T-helper 22 cell (primary cell): ENCODE results near the gene AIMP1.
"Not testable (repeated sequence)": the region's sequence is repeated elsewhere in the genome, so short reads cannot be mapped to it uniquely, and the experiment has no call there.

Experiments used
- DNase-seq: peaks from one replicate; pipeline ENCODE4 v3.0.0-alpha.2; 2020; ENCODE audit warnings: low read depth

Gene AIMP1

GRCh38 chr4:106351016-106351415 is 34.7 kb downstream of the AIMP1 start:
- no peak for DNase-seq

DNA sequence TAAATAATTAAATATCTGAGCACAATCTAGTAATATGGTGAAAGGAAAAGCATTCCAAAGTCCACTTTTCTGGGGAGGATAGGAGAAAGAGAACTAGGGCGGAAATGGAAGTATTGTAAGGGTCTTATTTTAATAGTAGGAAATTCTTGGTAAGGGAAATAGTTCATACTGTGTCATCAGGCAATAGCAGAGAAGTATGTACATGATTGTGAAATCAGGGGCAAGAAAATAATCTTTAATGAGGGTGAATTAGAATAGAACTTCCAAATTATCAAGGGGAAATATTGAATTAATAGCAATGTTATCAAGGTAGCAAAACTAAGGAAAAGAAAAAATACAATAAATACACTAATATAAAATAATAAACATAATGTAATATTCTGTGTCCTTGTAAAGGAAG is 37.4 kb downstream of the AIMP1 start:
- no peak for DNase-seq

DNA sequence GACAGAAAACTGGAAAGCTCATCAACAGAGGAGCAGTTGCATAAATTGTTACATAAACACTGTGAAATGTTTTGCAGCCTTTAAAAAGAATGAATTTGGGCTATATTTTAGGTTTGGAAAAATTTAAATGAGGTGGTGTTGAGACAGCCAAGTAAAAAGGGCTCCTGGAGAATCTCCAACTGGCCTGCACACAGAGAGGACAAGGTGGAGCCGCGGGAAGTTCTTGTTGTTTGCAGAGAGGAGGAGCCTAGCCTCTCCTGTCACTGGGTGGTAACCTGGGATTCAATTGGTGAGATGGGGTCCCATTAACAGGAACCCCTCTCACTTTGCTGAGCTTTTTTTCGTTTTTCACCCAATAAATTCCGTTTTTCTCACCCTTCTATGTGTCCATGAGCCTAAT is 38.8 kb downstream of the AIMP1 start:
- no peak for DNase-seq

DNA sequence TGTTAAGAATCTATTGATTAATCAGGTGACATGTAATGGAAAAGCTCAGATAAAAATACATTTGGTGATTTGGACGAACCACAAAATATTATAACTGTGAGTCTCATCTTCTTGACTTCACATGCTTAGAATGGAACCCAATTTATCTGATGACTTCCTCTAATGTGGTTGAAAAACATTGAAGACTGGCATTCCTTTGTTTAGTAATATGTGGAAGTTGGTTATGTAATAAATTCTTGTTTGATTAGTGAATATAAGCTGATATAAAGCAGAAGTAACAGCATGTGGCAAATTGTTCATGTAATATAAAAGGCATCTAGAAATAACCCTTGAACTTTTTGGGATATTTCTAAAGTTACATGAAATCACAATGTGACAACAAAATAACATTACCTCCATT is 42.5 kb downstream of the AIMP1 start:
- DNase-seq = no peak

DNA sequence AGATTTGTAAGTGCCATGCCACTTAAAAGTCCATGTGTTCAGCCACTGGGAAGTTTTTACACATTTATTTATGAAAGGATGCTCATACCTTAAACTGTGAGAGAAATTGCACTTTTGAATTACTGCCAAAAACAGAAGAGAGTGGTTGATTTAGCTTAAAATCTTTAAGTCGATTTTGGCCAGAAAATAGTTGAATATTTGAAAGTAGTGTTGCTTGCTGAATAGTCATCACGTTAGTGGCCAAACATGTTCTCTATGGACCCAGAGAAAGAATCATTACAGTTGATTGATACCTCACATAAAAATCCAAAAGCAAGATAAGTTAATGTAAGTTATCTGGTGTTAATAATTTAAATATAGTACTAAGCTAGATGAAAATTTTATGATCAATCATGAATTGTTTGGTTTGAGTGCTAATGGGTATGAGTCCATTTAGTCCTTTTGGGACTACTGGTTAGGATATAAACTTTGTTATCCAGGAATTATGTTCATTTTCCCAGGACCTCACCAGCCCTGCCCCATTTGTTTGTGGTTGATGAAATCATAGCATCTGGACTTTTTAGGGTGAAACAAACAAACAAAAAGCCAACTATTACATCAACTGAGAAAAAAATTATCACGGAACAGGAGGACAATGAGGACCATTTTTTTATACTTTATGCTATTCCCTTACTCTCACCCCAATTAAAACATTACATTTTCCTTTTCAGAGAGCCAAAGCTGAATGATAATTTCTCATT is 45.9 kb downstream of the AIMP1 start:
- no peak for DNase-seq

GRCh38 chr4:106364282-106364681 is 47.9 kb downstream of the AIMP1 start:
- no peak for DNase-seq

DNA sequence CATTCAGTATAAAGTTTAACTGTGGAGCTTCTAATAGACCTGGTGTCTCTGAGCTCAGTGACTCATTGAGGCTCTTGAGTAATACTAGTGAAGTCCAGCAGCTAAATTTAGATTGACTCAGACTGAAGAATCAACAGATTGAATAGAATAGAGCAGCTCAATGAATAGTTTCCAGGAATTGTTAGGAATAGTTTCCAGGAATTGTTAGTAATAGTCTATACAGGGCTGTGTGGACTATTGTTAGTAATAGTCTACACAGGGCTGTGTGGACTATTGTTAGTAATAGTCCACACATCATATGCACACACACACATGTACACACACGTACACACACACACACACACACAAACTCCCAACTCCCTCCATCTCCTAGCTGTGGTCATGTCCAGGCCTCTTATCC is 49.3 kb downstream of the AIMP1 start:
- no peak for DNase-seq

DNA sequence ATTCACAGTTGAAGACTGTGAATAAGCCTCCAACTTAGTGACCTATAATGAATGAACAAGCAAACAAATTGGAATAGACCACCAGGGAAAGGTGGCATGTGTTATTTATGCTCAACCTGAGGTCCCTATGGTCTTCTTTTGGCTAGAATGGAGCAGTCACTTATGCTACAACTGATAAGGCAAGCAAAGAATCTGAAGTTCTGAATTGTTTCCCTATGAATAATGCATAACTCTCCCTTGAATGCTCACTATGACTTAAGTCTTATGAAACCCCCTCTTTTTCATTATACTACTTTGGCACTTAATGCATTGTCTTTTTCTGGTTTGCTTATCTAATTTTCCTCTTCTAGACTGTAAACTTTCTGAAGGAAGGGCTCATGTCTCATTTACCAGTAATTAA is 49.7 kb downstream of the AIMP1 start:
- no peak for DNase-seq

- no peak for DNase-seq
Measured at GRCh38 chr4:106367072-106367471, 50.7 kb downstream of the AIMP1 start.

GRCh38 chr4:106368678-106369077 is 52.3 kb downstream of the AIMP1 start, which contains the start of gene GIMD1:
Gene GIMD1, minus strand, starts transcription at chr4:106368778. Its CDS starts 1,343 bp downstream, at chr4:106367435.
- DNase-seq = no peak

- DNase-seq = no peak
Measured at GRCh38 chr4:106369456-106370060, 53.2 kb downstream of the AIMP1 start.

DNA sequence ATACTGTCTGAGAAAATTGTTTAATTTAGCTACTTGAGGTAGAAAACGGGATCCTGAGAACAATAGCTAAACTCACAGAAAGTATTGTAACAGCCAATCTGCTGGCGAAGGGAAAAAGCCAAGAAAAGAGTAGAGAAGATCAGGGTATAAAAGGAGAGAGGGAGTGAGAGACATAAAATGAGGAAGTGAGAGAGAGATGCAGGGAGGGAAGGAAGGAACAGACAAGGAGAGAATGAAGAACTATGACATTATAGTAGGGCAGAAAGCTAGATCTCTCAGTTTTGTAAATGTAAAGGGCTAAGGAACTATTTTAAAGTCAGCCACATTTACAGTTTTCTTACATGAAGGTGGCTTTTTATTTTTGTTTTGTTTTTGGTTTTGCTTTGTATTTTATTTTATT is 53.9 kb downstream of the AIMP1 start:
- no peak for DNase-seq

GRCh38 chr4:106371161-106371560 is 54.8 kb downstream of the AIMP1 start:
- no peak for DNase-seq

DNA sequence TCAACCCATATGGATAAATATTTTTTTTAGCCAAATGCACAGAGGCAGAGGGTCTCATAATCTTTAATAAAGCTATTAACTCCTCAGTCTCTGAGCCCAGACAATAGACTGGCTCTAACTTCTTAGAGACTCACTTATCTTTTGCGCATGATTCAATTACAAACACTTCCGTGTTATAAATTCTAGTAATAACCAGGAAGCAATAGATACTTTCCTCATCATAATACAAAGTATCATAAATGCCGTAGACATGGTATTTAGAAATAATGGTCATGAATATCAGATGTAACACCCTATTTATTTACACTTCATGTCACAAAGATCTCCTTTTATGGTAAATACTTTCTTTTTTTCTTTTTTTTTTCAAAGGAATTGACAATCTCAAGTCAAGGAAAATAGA is 56.7 kb downstream of the AIMP1 start:
- DNase-seq = no peak

GRCh38 chr4:106380179-106380578 is 63.8 kb downstream of the AIMP1 start:
- DNase-seq = no peak

DNA sequence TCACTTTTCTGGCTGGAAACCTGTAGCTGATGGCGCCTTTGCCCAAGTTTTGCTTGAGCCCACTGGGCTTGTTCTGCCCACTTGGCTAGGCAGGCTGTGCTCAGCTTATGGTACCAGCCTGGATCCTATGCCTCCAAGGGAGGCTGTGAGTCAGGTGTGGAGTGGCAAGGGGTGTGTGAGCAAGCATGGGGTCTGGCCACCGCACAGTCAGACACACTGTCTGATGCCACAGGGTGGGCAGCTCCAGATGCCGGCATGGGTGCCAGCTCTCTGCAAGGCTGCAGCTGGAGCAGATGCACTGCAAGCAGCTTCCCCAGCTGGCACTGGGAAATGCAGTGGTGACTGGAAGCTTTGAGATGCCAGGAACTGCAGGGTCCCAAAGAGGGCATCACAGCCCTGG is 68.5 kb downstream of the AIMP1 start:
- DNase-seq = no peak

- no peak for DNase-seq
Measured at GRCh38 chr4:106385853-106386393, 69.6 kb downstream of the AIMP1 start.

GRCh38 chr4:106395582-106395981 is 79.2 kb downstream of the AIMP1 start:
- no peak for DNase-seq

GRCh38 chr4:106398898-106399297 is 82.5 kb downstream of the AIMP1 start:
- not testable (repeated sequence) for DNase-seq
